IPS DF 4.7 (cell line): Measurements from ENCODE around the gene CLINT1.
A peak's percentile ranks its signal among the peaks of the same experiment; 100 is the strongest.
"Not testable (repeated sequence)": the region's sequence is repeated elsewhere in the genome, so short reads cannot be mapped to it uniquely, and the experiment has no call there.

ENCODE experiments used
- DNase-seq: peaks from one replicate; pipeline ENCODE4 v3.0.0-alpha.2; 2013; ENCODE audit warnings: low spot score; ENCODE audit errors: extremely low read depth

The CLINT1 gene

DNA sequence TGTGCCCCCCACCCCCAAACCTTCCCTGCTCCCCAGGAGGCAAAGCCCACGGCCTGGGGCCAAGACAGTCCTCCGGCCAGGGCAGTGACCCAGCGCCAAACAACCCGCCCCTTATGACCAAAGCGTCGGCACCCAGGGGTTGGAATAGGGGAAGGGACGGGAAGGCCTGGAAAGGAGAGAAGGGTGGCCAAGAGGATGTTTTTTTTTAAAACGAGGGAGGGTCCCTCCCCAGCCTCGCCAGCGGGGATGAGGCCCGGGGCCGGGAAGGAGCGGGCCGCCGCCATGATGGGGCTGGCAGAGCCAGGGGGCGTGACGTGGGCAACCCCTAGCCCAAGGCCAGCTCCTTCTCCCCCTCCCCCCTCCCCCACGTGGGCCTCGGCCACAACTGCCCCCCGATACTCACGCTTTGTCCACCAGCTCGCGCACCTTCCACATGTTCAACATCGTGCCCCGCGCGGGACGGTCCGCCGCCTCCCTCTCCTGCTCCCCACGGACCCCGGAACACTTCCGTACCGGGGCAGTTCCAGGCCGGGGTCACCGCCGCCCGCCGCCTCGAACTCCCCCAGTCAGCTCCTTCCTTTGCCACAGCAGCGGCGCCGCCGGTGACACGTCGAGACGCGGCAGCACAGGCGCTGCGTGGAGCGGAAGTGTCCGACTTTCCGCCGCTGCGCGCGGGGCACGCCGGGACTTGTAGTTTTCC is at the start of gene CLINT1:
CLINT1 (minus strand) TSS at position 619 of the 700 bp plus-strand sequence; CDS start at position 444, 175 bp downstream.
- DNase-seq = peak; percentile 79

DNA sequence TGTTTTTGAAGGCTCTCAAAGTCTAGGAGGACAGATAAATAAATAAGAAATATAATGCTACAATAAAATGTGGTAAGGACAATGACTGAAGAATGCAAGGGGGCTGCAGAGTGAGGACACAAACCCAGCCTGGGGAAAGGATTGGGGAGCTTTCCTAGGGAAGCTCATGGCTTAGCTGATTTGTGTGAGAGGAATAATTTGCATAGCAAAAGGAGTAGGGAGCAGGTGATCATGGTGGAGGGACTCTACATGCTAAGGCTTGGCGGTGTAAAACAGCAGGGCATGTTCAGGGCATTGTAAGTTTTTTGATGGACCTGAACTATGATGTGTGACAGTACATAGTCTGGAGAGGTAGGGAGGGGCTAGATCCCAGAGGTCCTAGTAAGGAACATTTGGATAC is 49.5 kb upstream of the CLINT1 start:
- no peak for DNase-seq

DNA sequence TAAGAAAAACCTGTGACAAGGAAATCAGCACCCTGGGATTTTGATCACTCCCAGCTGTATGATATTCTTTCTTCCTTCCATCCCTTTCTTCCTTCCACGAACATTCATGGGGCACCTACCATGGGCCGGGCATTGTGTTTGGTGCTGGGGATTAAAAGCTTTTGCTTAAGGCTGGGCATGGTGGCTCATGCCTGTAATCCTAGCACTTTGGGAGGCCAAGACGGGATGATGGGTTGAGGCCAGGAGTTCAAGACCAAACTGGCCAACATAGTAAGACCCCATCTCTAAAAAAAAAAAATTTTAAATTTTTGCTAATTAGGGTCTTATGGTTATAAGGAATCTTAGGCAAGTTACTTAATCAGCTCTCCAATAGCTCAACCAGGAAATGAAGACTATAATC is 48.5 kb upstream of the CLINT1 start:
- DNase-seq = no peak

DNA sequence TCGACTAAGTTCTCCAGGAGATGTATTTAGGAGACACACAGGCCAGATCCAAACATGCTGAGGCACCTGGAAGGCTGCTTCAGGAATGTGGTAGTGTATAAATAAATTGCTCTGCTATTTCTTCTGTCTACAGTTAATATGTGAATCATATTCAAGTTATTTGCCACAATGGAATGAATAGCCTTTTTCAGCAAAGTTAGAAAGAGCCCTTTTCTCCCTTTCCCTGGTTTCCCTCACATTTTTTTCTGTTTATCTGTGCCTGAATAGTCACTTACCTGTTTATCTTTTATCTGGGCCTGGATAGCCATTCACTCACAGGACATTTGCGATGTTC is 44.1 kb upstream of the CLINT1 start:
- no peak for DNase-seq

DNA sequence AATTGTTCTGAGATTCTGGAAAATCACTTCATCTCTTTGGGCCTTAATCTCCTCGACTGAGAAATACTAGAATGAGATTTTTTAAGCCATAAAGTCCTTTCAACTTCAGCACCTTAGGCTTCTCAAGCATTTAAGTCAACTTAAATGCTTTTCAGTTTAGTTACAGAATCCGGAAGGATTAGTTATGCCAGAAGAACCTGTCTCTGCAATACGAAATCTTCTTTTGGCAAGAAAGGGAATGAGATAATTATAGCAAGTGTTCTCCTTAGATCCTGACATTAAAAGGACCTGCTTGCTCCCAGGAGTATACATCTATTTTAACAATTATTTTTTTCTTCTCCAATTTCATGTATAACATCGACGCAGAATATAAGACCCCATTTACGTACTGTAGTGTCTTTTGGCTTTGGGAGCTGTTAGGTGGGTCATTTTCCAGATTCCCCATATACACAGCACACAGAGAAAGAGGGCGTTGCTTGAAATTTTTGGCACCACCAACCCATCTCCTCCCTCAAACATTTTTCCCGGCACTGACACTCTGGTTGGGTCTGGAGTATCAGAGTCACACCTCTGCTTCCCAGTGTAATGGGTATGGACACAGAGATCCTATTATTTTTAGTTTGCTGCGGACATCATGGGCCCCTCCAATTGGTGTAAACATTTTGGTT is 43.6 kb upstream of the CLINT1 start:
- DNase-seq = no peak

DNA sequence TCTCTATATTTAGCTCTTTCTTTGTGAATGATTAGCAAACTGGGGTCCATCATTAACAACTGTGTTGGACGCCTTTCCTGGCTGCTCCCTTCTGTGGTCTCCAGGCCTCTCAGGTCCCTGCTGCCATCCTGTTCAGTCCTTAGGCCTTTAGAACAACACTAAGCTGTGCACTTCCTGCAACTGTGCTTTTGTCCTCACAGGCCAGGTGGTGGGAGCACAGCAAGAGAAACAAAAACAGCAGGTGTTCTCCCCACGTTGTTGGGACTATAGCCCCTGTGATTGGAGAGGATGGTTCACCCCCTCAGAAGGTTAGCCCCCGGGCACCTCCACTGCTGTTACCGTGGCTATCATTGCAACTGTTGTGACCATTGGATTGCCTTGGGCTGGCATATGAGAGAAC is 41.7 kb upstream of the CLINT1 start:
- no peak for DNase-seq

DNA sequence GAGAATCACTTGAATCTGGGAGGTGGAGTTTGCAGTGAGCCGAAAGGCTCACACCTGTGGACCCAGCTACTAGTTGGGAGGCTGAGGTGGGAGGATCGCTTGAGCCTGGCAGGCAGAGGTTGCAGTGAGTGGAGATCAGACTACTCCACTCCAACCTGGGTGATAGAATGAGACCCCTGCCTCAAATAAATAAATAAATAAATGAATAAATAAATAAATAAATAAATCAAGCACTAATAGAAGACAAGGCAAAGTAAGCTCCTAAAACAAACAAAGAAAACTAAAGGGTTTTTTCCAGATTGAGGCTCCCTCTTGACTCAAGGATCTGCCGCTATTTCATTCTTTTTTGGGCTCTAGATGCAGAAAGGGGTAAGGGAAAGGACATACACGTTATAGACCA is 34.7 kb upstream of the CLINT1 start:
- DNase-seq = no peak

DNA sequence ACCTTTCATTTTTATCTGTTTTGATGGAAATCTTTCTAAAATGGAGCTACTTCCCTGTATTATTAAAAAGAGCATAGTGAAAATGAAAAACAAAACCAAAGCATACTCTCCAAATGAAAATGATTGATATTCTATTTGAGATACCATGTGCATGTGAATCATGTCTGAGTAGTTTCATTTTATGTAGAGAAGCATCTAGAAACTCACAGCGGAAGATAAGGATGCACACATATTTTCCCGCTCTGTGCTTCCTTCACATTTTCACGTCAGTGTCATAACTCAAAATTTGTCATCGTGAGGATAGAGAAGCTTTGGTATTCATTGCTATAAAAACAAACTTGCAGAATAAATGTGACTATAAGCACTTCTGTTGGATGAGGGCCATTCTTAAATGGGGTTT is 34.0 kb upstream of the CLINT1 start:
- DNase-seq = no peak

DNA sequence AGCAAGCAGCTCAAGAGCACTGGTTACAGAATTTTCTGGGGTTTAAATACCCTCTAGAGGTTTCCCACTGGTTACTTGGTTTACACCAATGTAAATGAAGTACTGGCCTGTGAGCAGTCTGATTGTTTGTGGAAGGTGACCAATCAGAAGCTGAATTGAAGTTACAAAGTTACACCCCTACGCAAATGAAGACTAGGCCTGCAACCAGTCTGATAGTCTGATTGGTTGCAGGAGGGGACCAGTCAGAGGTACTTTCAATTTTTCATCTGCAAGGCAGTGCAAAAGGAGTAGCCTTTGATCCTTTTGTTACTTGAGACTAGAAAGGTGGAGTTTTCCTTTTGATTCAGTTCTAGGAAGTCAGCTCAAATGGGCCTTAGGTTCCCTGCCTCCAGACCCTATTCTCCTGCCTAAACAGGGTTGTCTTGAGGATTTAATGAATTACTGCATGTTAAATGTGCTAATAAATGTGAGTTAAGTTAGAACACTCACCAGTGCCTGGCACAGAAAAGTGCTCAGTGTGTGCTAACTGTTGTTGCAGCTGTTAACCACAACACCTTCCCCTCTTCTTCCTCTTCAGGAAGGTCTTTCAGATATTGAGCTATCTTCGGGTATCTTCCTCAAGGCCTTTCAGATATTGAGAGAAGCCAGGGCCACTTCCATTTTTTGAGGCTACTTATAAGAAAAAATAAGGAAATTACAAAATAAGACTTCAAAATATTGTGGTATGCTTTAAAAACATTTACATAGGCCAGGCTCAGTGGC is 32.1 kb upstream of the CLINT1 start:
- no peak for DNase-seq

DNA sequence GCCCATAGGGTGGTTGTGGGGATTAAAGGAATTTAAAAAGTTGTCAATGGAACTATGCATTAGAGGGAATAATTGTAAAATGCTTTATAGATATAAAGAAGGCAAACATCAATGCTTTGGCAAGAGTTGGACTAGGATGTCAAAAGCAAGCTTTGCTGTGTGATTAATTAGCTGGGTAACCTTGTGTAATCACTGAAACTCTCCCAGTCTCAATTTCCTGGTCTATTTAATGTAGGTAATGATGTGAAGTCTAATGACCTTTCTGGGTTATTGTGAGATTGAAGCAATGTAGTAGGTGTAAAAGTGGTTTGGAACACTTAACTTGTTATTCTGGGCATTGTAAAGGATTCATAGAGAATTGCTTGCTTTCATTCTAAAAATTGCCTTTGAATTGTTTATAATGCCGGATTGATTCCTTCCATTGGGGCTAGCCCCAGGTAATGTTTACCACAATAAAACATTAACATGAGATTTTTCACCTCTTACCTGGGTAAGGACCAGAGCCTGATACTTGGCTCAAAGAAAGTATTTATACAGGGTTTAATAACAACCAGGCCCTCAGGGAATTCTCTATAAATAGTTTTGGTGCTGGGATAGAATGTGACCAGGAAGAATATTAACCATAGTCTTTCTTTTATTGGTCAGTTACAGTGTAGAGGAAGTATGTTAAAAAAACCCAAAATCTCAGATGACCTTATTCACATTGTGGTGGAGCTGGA is 30.0 kb upstream of the CLINT1 start:
- DNase-seq = no peak

DNA sequence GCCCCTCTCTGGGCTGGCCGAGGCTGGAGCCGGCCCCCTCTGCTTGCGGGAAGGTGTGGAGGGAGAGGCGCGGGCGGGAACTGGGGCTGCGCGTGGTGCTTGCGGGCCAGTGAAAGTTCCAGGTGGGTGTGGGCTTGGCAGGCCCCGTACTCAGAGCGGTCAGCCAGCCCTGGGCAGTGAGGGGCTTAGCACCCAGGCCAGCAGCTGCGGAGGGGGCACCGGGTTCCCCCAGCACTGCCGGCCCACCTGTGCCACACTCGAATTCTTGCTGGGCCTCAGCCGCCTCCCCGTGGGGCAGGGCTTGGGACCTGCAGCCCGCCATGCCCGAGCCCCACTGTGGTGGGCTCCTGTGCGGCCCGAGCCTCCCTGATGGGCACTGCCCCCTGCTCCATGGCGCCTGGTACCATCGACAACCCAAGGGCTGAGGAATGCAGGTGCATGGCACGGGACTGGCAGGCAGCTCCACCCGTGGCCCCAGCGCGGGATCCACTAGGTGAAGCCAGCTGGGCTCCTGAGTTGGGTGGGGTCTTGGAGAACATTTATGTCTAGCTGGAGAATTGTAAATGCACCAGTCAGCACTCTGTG is 27.9 kb upstream of the CLINT1 start:
- no peak for DNase-seq

DNA sequence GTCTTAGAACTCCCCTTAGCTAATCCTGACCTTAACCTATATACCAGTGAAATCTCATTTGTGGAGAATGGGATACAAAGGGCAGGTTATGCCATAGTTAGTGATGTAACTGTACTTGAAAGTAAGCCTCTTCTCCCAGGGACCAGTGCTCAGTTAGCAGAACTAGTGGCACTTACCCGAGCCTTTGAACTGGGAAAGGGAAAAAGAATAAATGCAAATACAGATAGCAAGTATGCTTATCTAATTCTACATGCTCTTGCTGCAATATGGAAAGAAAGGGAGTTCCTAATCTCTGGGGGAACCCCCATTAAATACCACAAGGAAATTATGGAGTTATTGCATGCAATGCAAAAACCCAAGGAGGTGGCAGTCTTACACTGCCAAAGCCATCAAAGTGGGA is 26.1 kb upstream of the CLINT1 start:
- DNase-seq = not testable (repeated sequence)

DNA sequence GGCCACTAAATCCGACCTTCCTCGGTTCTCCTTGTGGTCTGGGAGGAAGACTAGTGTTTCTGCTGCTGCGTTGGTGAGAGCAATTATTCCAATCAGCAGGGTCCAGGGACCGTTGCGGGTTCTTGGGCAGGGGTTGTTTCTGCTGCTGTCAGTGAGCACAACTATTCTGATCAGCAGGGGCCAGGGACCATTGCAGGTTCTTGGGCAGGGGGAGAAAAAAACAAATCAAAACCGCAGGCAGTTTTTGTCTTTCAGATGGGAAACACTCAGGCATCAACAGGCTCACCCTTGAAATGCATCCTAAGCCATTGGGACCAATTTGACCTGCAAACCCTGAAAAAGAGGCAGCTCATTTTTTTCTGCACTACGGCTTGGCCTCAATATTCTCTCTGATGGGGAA is 22.6 kb upstream of the CLINT1 start:
- DNase-seq = not testable (repeated sequence)

DNA sequence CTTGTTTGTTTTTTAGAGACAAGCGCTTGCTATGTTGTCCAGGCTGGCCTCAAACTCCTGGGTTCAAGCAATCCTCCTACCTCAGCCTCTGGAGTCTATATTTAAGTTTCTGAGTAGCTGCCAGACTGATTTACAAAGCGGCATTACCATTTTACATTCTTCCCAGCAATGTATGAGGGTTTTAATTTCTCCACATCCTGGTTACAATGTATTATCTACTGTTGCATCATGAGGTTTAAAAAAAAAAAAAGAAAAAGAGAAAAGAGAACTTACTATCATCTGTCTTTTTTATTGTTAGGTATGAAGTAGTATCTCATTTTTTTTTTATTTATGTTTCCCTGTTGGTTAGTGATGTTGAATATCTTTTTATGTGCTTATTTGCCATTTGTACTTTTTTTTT is 18.9 kb upstream of the CLINT1 start:
- no peak for DNase-seq

DNA sequence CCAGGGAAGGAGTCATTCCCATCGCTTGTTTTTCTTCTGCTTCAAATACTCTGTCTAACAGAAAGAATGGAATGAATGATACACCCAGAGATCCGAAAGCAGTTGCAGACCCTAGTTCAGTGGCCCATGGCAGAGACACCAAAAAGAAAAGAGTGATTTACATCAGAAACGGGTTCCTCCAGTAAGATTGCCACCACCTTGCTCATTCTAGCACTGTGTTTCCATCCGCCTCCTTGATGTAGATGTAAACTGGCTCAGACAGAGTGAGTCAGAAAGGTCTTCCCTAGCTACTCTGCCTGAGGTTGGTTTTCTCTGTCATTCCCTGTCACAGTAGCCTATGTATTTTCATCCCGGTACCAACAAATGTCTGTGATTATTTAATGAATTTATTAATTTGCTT is 15.9 kb upstream of the CLINT1 start:
- no peak for DNase-seq

DNA sequence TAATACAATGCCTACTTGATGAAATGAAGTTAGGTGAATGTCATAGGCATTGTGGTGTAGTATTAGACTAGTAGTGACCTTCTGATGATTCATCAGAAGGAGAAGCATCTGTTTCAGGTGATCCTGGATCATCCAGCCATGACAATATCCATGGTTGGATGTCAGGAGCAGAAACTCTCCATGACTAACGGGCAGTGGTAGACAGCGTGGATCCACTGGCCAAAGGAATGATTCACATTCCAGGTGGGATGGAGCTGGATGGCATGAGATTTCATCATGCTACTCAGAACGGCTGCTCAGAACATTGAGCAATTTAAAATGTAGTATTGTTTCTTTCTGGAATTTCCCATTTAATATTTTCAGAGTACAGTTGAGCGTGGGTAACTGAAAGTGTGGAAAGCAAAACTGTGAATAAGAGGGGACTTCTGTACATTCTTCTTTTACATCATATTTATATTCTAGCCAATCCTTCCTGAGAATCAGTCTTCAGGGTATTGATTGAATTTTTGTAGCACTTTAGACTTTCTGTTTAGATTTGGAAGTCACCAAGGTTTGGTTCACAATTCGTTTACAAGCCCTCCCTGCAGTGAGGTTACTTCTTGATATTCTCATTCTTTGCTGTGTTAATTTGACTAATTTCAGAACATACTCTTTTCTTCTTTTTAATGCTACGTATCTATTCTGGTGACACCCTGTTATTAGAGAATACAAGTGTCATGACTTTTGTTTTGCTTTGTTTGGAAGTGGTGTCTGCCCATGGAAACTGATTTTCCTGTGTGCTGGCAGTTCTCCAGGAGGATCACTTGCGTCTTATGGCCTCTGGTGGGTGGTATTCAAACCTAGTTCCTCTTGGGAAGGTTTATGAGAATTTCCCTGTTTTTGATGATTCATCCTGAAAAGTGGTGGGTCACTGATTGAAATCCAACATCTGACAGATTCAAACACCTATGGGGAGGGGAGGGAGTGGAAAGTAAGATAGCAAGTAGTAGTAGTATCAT is 12.2 kb upstream of the CLINT1 start:
- no peak for DNase-seq

DNA sequence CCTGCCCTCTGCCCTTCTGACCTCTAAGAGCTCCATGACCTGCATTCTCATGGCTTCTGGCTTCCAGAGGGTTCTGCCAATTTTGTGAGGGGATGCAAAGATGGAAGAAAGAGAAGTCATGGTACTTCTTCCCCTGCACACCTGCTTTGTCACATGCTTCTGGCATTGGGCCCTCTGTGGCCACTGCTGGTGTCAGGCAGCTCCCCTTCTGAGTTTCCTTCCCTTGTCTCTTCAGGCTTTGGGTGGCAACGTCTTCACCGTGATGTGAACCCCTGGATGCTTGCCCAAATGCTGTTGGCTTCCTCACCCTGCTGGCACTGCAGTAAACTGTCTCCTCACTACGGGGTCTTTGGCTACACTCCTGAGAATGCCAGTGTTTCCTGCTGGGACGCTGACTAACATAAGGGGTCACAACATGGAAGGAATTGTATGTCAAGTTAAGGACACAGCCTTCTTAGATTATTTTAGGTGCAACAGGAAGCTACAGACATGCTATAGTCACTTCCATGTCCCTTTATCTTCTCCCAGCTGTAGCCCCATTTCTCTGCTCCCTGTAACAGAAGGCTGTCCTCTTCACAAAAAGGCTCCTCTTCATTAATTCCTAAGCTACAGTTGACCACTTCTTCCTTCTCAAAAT is 8.9 kb upstream of the CLINT1 start:
- DNase-seq = no peak

DNA sequence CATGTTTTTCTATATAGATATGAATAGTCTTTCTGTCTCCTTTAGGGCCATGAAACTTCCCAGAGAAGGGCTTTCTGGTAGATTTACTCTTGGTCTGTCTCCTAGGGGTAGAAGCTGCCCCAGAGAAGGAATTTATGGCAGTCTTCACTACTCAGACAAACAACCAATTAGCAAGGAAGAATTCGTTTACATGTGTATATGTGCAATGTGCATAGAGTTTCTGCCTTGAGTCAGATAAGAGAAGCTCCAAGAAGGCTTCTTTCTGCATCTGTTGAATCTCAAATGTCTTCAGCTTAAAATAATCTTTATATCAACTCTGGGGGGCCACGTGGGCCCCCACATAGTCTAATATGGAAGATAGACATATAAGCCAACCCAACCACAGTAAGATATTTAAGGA is 7.6 kb upstream of the CLINT1 start:
- DNase-seq = no peak

DNA sequence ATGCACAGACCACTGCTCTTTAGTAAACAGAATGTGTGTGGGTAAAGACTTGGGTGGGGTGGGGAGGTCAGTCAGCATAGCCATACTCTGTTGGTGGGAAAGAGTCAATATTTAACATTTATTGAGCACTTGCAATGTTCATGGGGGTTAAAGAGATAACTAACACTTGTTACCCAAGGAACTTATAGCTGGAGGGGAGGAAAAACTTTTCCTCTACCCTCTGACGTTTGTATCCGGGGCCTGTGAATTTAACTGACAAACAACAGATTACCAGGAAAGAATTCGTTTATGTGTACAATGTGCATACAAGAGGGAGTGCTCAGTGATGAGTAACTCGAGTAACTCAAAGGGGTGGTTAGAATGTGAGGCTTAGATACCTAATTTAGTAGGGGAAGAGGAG is 6.8 kb upstream of the CLINT1 start:
- no peak for DNase-seq

DNA sequence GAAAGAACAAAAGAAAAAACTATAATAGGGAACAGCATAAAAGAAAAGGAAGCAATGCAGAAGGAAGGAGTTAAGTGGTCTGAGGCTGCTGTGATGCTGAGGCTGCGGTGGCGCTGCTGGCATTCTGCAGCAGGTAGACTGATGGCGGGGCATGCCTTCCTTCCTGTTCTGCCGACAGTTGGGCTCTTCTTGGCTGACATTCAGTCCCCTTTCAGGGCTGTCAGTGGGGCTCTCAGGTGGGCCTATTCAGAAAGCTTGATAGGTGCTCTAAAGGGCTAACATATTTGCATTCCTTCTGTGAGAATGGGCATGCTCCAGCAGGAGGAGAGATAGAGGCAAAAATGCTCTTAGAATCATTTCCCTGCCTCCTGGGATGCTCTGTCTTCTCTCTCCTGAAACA is 5.1 kb upstream of the CLINT1 start:
- no peak for DNase-seq
